ENCODE data around the gene STK11IP.

Gene STK11IP

GRCh38 chr2:219597552-219598307, at the start of gene STK11IP:
Gene STK11IP (plus strand): TSS chr2:219597857. CDS start chr2:219598120, 263 bp downstream.
- DNase-seq (ENCODE audit: low read depth in 4 of 4, low spot score in 1 of 4), result peak; percentile 85 to 91 (median 86)

- DNase-seq (ENCODE audit: low read depth in 4 of 4, low spot score in 1 of 4), result no peak
Observed at GRCh38 chr2:219548990-219549389, 48.7 kb upstream of the STK11IP start.

- DNase-seq (ENCODE audit: low read depth in 4 of 4, low spot score in 1 of 4), result no peak
Observed at GRCh38 chr2:219549619-219550018, 48.0 kb upstream of the STK11IP start.

GRCh38 chr2:219551441-219552381, 45.9 kb upstream of the STK11IP start:
- no peak for DNase-seq (ENCODE audit: low read depth in 4 of 4, low spot score in 1 of 4)

GRCh38 chr2:219552382-219553167, 45.1 kb upstream of the STK11IP start:
- peak; percentile 65 to 76 (median 70) for DNase-seq (ENCODE audit: low read depth in 4 of 4, low spot score in 1 of 4)

GRCh38 chr2:219553168-219553417, 44.6 kb upstream of the STK11IP start:
- no peak for DNase-seq (ENCODE audit: low read depth in 4 of 4, low spot score in 1 of 4)

GRCh38 chr2:219553463-219553963, 44.1 kb upstream of the STK11IP start:
- DNase-seq (ENCODE audit: low read depth in 4 of 4, low spot score in 1 of 4), result no peak

- no peak for DNase-seq (ENCODE audit: low read depth in 4 of 4, low spot score in 1 of 4)
Observed at GRCh38 chr2:219554350-219554749, 43.3 kb upstream of the STK11IP start.

- no peak for DNase-seq (ENCODE audit: low read depth in 4 of 4, low spot score in 1 of 4)
Observed at GRCh38 chr2:219555956-219556355, 41.7 kb upstream of the STK11IP start.

- DNase-seq (ENCODE audit: low read depth in 4 of 4, low spot score in 1 of 4), result no peak
Observed at GRCh38 chr2:219556413-219556812, 41.2 kb upstream of the STK11IP start.

- DNase-seq (ENCODE audit: low read depth in 4 of 4, low spot score in 1 of 4), result no peak
Observed at GRCh38 chr2:219557320-219557719, 40.3 kb upstream of the STK11IP start.

GRCh38 chr2:219557791-219558785, 39.6 kb upstream of the STK11IP start:
- no peak for DNase-seq (ENCODE audit: low read depth in 4 of 4, low spot score in 1 of 4)

- DNase-seq (ENCODE audit: low read depth in 4 of 4, low spot score in 1 of 4), result no peak
Observed at GRCh38 chr2:219559156-219559915, 38.3 kb upstream of the STK11IP start.

GRCh38 chr2:219560037-219560892, 37.4 kb upstream of the STK11IP start:
- no peak for DNase-seq (ENCODE audit: low read depth in 4 of 4, low spot score in 1 of 4)

GRCh38 chr2:219560893-219561178, 36.8 kb upstream of the STK11IP start:
- no peak for DNase-seq (ENCODE audit: low read depth in 4 of 4, low spot score in 1 of 4)

GRCh38 chr2:219561179-219562048, 36.2 kb upstream of the STK11IP start:
- DNase-seq (ENCODE audit: low read depth in 4 of 4, low spot score in 1 of 4), result no peak

Measured in stimulated activated CD4-positive, alpha-beta T cell treated with anti-CD3 and anti-CD28 coated beads, Interleukin-1b, Interleukin-23, amount 100 ng/mL, for 24 hours (primary cell).